MM.1S (cell line): ENCODE results near the gene SLC26A5.
"Not testable (repeated sequence)": the region's sequence is repeated elsewhere in the genome, so short reads cannot be mapped to it uniquely, and the experiment has no call there.

Experiments
- DNase-seq: peaks from one replicate; pipeline ENCODE4 v3.0.0-alpha.2; 2015
- H2AFZ ChIP-seq: fragments of 300-600 bp; sonication (generic); 2 replicates; pipeline ENCODE4 v1.6.0; 2016; ENCODE audit warnings: antibody characterized with exemption, low read length
- H3F3A ChIP-seq: fragments of 300-600 bp; sonication (generic); 2 replicates; pipeline ENCODE4 v1.6.1; 2016; ENCODE audit warnings: mild to moderate bottlenecking, antibody characterized with exemption, low read length, moderate library complexity, mixed read lengths; ENCODE audit not compliant: insufficient read depth
- H3K27ac ChIP-seq: fragments of 300-600 bp; sonication (generic); 2 replicates; pipeline ENCODE4 v1.5.1; 2016; ENCODE audit warnings: mild to moderate bottlenecking, low read length
- H3K27me3 ChIP-seq: fragments of 300-600 bp; sonication (generic); replicated peaks from 2 replicates; pipeline ENCODE4 v1.6.0; 2016; ENCODE audit warnings: low read length; ENCODE audit not compliant: insufficient read depth
- H3K36me3 ChIP-seq: fragments of 300-600 bp; sonication (generic); replicated peaks from 2 replicates; pipeline ENCODE4 v1.6.1; 2016; ENCODE audit warnings: mild to moderate bottlenecking, low read length, mixed read lengths; ENCODE audit not compliant: insufficient read depth
- H3K4me1 ChIP-seq: fragments of 300-600 bp; sonication (generic); 2 replicates; pipeline ENCODE4 v1.6.1; 2016; ENCODE audit warnings: low read length, mixed read lengths
- H3K4me2 ChIP-seq: fragments of 300-600 bp; sonication (generic); 2 replicates; pipeline ENCODE4 v1.6.0; 2016; ENCODE audit warnings: low read depth, low read length
- H3K4me3 ChIP-seq: fragments of 300-600 bp; sonication (generic); 2 replicates; pipeline ENCODE4 v1.5.1; 2016; ENCODE audit warnings: low read length, mixed read lengths
- H3K79me2 ChIP-seq: fragments of 300-600 bp; sonication (generic); 2 replicates; pipeline ENCODE4 v1.6.1; 2016; ENCODE audit warnings: mixed run types, low read length, mixed read lengths
- H3K9ac ChIP-seq: fragments of 300-600 bp; sonication (generic); 2 replicates; pipeline ENCODE4 v1.6.1; 2016; ENCODE audit warnings: low read length, mixed read lengths
- H3K9me2 ChIP-seq: fragments of 300-600 bp; sonication (generic); replicated peaks from 2 replicates; pipeline ENCODE4 v1.6.1; 2016; ENCODE audit warnings: mild to moderate bottlenecking, low read length, mixed read lengths; ENCODE audit not compliant: insufficient read depth
- H3K9me3 ChIP-seq: fragments of 300-600 bp; sonication (generic); replicated peaks from 2 replicates; pipeline ENCODE4 v1.6.1; 2016; ENCODE audit warnings: mild to moderate bottlenecking, low read length, mixed read lengths; ENCODE audit not compliant: insufficient read depth
- H4K20me1 ChIP-seq: fragments of 300-600 bp; sonication (generic); 2 replicates; pipeline ENCODE4 v1.6.1; 2016; ENCODE audit warnings: mild to moderate bottlenecking, low read length, moderate library complexity, mixed read lengths; ENCODE audit not compliant: insufficient read depth
- CTCF ChIP-seq: fragments of 300-600 bp; sonication (generic); IDR thresholded peaks from 2 replicates; pipeline ENCODE4 v1.5.1; 2016; ENCODE audit warnings: antibody characterized with exemption, low read length, mixed read lengths
- EZH2 ChIP-seq: fragments of 300-600 bp; sonication (generic); optimal IDR thresholded peaks from 2 replicates; pipeline ENCODE3; 2017; ENCODE audit warnings: low read depth, mild to moderate bottlenecking, antibody characterized with exemption, low read length, mixed read lengths
- EZH2phosphoT487 ChIP-seq: fragments of 300-600 bp; sonication (generic); IDR thresholded peaks from 2 replicates; pipeline ENCODE4 v1.6.1; 2018; ENCODE audit warnings: antibody characterized with exemption, low read length

The SLC26A5 gene

GRCh38 chr7:103446049-103446520 is at the start of gene SLC26A5:
SLC26A5 (minus strand) TSS chr7:103446207; CDS start chr7:103421514, 24,693 bp downstream.
- H3K4me2 ChIP-seq = peak within 1 kb of the TSS; percentile 71
- no peak within 1 kb of the TSS for H3K9ac ChIP-seq
- peak within 1 kb of the TSS; percentile 16; the same call in 1 of the 2 replicates for H2AFZ ChIP-seq
- H3K4me3 ChIP-seq = peak within 1 kb of the TSS; percentile 56
- H3K79me2 ChIP-seq = no peaks in the 10 kb centered on the region
- no peaks in the 10 kb centered on the region for H3F3A ChIP-seq
- H3K9me2 ChIP-seq = no peaks in the 10 kb centered on the region
- no peaks in the 10 kb centered on the region for H3K9me3 ChIP-seq
- no peaks in the 10 kb centered on the region for H3K36me3 ChIP-seq
- TF ChIP-seq EZH2 = no peak
- TF ChIP-seq EZH2phosphoT487 = no peak
- TF ChIP-seq CTCF = no peak
- H3K27ac ChIP-seq = no peak within 1 kb of the TSS
- H3K4me1 ChIP-seq = 0 out of 2 replicates have a peak, but pooled peaks cover 3% of the 10 kb centered on the region
- DNase-seq = peak; percentile 61
- H4K20me1 ChIP-seq = no peaks in the 10 kb centered on the region
- H3K27me3 ChIP-seq = peaks cover 49% of the 10 kb centered on the region

- Histone ChIP-seq H3K27me3 (no peaks in the 10 kb centered on the region), H4K20me1 (no peaks in the 10 kb centered on the region), H3K36me3 (no peaks in the 10 kb centered on the region), H3K9ac (no peak overlapping the region), H3K4me2 (no peak overlapping the region), H3K4me1 (no peaks in the 10 kb centered on the region), H3K9me2 (no peaks in the 10 kb centered on the region), H3K4me3 (no peak overlapping the region), H3K79me2 (no peaks in the 10 kb centered on the region), H2AFZ (no peak overlapping the region), H3F3A (no peaks in the 10 kb centered on the region), H3K9me3 (no peaks in the 10 kb centered on the region), H3K27ac (no peak overlapping the region)
- no peak for DNase-seq
- TF ChIP-seq EZH2phosphoT487 (no peak), EZH2 (no peak), CTCF (no peak)
Measured at GRCh38 chr7:103487419-103487818, 41.4 kb upstream of the SLC26A5 start.

GRCh38 chr7:103486873-103487272 is 40.9 kb upstream of the SLC26A5 start:
- not testable (repeated sequence) for H2AFZ ChIP-seq, H3K4me2 ChIP-seq, H3K4me1 ChIP-seq, H3K36me3 ChIP-seq, DNase-seq, H4K20me1 ChIP-seq, H3K9me3 ChIP-seq, H3K79me2 ChIP-seq, H3K4me3 ChIP-seq, H3K27me3 ChIP-seq, H3K9me2 ChIP-seq, H3K9ac ChIP-seq, H3K27ac ChIP-seq, H3F3A ChIP-seq

- TF ChIP-seq EZH2 = no peak
- no peak for TF ChIP-seq EZH2phosphoT487
- TF ChIP-seq CTCF = no peak
- no peaks in the 10 kb centered on the region for H3K27me3 ChIP-seq
- H3K4me2 ChIP-seq = no peak overlapping the region
- no peaks in the 10 kb centered on the region for H3F3A ChIP-seq
- H3K36me3 ChIP-seq = no peaks in the 10 kb centered on the region
- DNase-seq = no peak
- H3K9me2 ChIP-seq = no peaks in the 10 kb centered on the region
- H3K9me3 ChIP-seq = no peaks in the 10 kb centered on the region
- no peak overlapping the region for H2AFZ ChIP-seq
- no peaks in the 10 kb centered on the region for H3K4me1 ChIP-seq
- H3K27ac ChIP-seq = no peak overlapping the region
- H3K79me2 ChIP-seq = no peaks in the 10 kb centered on the region
- H4K20me1 ChIP-seq = no peaks in the 10 kb centered on the region
- H3K9ac ChIP-seq = no peak overlapping the region
- no peak overlapping the region for H3K4me3 ChIP-seq
Measured at GRCh38 chr7:103480771-103481170, 34.8 kb upstream of the SLC26A5 start.
